Panc1 (cell line): ENCODE measurements around the gene MTMR8. TPM values are rescaled to one million over a fixed set of nuclear protein-coding genes. Genes with fewer than 3 reads are reported as not detected.

Source experiments
- ATAC-seq: fragments of 200-7000 bp; cut with Tn5 transposase; 2 replicates; pipeline ENCODE4 v1.9.1; 2020; ENCODE audit warnings: mild to moderate bottlenecking, moderate library complexity
- BruUV-seq: library from RNA; stranded (reverse); fragments of 400-500 nt; replicated peaks from 2 replicates; lab custom pipeline; 2021; lab: Mats Ljungman, UMichigan
- CTCF ChIA-PET: fragments of 300-600 bp; sonication (Branson Sonifier 250); formaldehyde crosslinking; loops from one replicate; lab custom pipeline; 2022; ENCODE audit warnings: antibody characterized with exemption; lab: Charles Lee
- POLR2A ChIA-PET: fragments of 300-600 bp; sonication (Branson Sonifier 250); formaldehyde crosslinking; loops from one replicate; lab custom pipeline; 2022; ENCODE audit warnings: antibody characterized with exemption; lab: Charles Lee
- DNase-seq: peaks from one replicate; pipeline ENCODE4 v3.0.0-alpha.2; 2010; ENCODE audit warnings: low read depth, low spot score
- H3K27ac ChIP-seq: 2 replicates; pipeline ENCODE4 v1.5.1; 2011; ENCODE audit warnings: mild to moderate bottlenecking, low read length, inconsistent platforms
- H3K27me3 ChIP-seq: fragments of 200-500 bp; sonication (Bioruptor generic); 2 replicates; pipeline ENCODE4 v1.6.0; 2014; ENCODE audit warnings: low read length, inconsistent platforms; ENCODE audit not compliant: control insufficient read depth, insufficient read depth
- H3K36me3 ChIP-seq: fragments of 200-500 bp; sonication (Bioruptor generic); 2 replicates; pipeline ENCODE4 v1.5.1; 2014; ENCODE audit warnings: inconsistent platforms, mild to moderate bottlenecking, low read length, moderate library complexity; ENCODE audit not compliant: control insufficient read depth, insufficient read depth
- H3K4me1 ChIP-seq: 2 replicates; pipeline ENCODE4 v1.5.1; 2011; ENCODE audit warnings: inconsistent platforms, mild to moderate bottlenecking, low read length, moderate library complexity; ENCODE audit not compliant: control insufficient read depth, insufficient read depth
- H3K4me3 ChIP-seq, 2 experiments: 2 replicates each; pipeline ENCODE4 v1.5.1; 2011 to 2012; ENCODE audit warnings: low read depth in 2 of 2, low read length in 2 of 2, mild to moderate bottlenecking in 2 of 2, inconsistent platforms in 1 of 2, moderate library complexity in 1 of 2
- H3K9me3 ChIP-seq: fragments of 200-500 bp; sonication (Bioruptor generic); 2 replicates; pipeline ENCODE4 v1.5.1; 2014; ENCODE audit warnings: low read depth, mild to moderate bottlenecking, inconsistent platforms, low read length, moderate library complexity; ENCODE audit not compliant: control insufficient read depth, insufficient read depth
- CTCF ChIP-seq: fragments of 450-650 bp; IDR thresholded peaks from 2 replicates; pipeline ENCODE4 v1.5.1; 2017; ENCODE audit warnings: mild to moderate bottlenecking
- POLR2AphosphoS5 ChIP-seq: IDR thresholded peaks from 2 replicates; pipeline ENCODE4 v1.6.1; 2012; ENCODE audit warnings: mild to moderate bottlenecking, low read depth, low read length, moderate library complexity
- REST ChIP-seq, 2 experiments: IDR thresholded peaks; 2 replicates each; pipeline ENCODE4 v1.6.1; 2011 to 2012; ENCODE audit warnings: low read depth in 2 of 2, control low read depth in 1 of 2, low read length in 1 of 2, mild to moderate bottlenecking in 1 of 2, moderate library complexity in 1 of 2; ENCODE audit not compliant: insufficient read depth in 1 of 2
- SIN3A ChIP-seq: IDR thresholded peaks from 2 replicates; pipeline ENCODE4 v1.6.1; 2012; ENCODE audit warnings: low read depth, mild to moderate bottlenecking, low read length, moderate library complexity, borderline replicate concordance; ENCODE audit not compliant: insufficient read depth
- TCF7L2 ChIP-seq: IDR thresholded peaks from 2 replicates; pipeline ENCODE4 v1.6.1; 2011; ENCODE audit warnings: mild to moderate bottlenecking, low read depth, low read length, inconsistent platforms
- in situ Hi-C: cut with HindIII; loops from 2 replicates; pipeline ENCODE4 v1.10.0; 2016; ENCODE audit warnings: low sequenced_read_pairs, low pct_unique_long_range_greater_than_20kb
- intact Hi-C: fragments of 100-400 bp; cut with micrococcal nuclease; formaldehyde crosslinking; loops from one replicate; pipeline ENCODE4 v1.10.0; 2022; ENCODE audit not compliant: unreplicated experiment
- total RNA-seq: library from RNA; stranded (reverse); gene quantifications from one replicate; pipeline ENCODE4 v1.2.1, GENCODE V29; 2021; ENCODE audit not compliant: unreplicated experiment

MTMR8 gene
- total RNA-seq, 1 experiment from 2014 or later, result 1.3 TPM

DNA sequence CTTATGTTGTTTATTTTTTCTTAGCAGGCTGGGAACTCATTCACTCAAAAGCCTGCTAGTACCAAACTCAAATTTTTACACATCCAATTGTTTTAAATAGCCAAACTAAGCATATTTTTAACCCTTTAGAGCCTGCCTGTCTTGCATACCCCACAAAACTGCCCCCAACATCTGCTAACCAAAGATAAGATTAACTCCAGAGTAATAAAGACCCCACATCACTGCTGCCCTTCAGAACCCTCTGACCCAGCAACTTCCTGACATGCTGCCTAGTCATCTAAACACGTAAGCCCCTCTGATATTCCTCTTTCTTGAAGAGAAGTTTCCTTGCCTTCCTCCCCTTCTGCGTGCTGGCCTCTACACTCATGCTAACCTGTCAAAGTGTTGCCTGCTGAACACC lies 104.1 kb downstream of the MTMR8 start:
- intact Hi-C loops, result no loop called here
- CTCF ChIA-PET, result no interaction called here
- H3K27ac ChIP-seq, result no peak overlapping the region
- TF ChIP-seq CTCF, result no peak
- TF ChIP-seq SIN3A, result no peak
- no peak for TF ChIP-seq REST (IDR thresholded peaks at IDR 0.05; ENCODE audit: insufficient read depth in 1 of 2, low read depth in 2 of 2, low read length in 1 of 2)
- TF ChIP-seq TCF7L2, result no peak
- TF ChIP-seq POLR2AphosphoS5, result no peak
- no peaks in the 10 kb centered on the region for H3K36me3 ChIP-seq
- no peaks in the 10 kb centered on the region for H3K27me3 ChIP-seq
- no TSS peak for BruUV-seq
- ATAC-seq (no peak), DNase-seq (no peak)
- POLR2A ChIA-PET, result no interaction called here
- H3K9me3 ChIP-seq, result no peaks in the 10 kb centered on the region
- in situ Hi-C loops, result no loop called here
- no peak overlapping the region for H3K4me3 ChIP-seq
- no peaks in the 10 kb centered on the region for H3K4me1 ChIP-seq

- CTCF ChIA-PET, result no interaction called here
- in situ Hi-C loops, result no loop called here
- DNase-seq (no peak), ATAC-seq (no peak)
- Histone ChIP-seq H3K27ac (no peak overlapping the region), H3K9me3 (no peaks in the 10 kb centered on the region), H3K27me3 (no peaks in the 10 kb centered on the region), H3K4me1 (no peaks in the 10 kb centered on the region), H3K4me3 (no peak overlapping the region), H3K36me3 (no peaks in the 10 kb centered on the region)
- BruUV-seq, result no TSS peak
- POLR2A ChIA-PET, result no interaction called here
- intact Hi-C loops, result no loop called here
- no peak for TF ChIP-seq SIN3A
- no peak for TF ChIP-seq TCF7L2
- no peak for TF ChIP-seq REST (IDR thresholded peaks at IDR 0.05; ENCODE audit: insufficient read depth in 1 of 2, low read depth in 2 of 2, low read length in 1 of 2)
- no peak for TF ChIP-seq POLR2AphosphoS5
- no peak for TF ChIP-seq CTCF
Observed at GRCh38 chrX:64265265-64265664, 130.0 kb downstream of the MTMR8 start.
